ENCODE data around the gene LIMS2. TPM values are rescaled to one million over a fixed set of nuclear protein-coding genes. Genes with fewer than 3 reads are reported as not detected.

LIMS2 gene
- polyA plus RNA-seq, 2 of the 4 experiments (the other 2 are of a cell fraction), result 1.2 to 6.1 TPM

- POLR2A ChIA-PET, result interaction anchor here (0.6 kb wide), 1 partner anchor 9 kb away, joined by 3 read pairs; no protein-coding TSS in a partner anchor
These were observed 28.0 kb upstream of the LIMS2 start for GRCh38 chr2:127703282-127703681.

DNA sequence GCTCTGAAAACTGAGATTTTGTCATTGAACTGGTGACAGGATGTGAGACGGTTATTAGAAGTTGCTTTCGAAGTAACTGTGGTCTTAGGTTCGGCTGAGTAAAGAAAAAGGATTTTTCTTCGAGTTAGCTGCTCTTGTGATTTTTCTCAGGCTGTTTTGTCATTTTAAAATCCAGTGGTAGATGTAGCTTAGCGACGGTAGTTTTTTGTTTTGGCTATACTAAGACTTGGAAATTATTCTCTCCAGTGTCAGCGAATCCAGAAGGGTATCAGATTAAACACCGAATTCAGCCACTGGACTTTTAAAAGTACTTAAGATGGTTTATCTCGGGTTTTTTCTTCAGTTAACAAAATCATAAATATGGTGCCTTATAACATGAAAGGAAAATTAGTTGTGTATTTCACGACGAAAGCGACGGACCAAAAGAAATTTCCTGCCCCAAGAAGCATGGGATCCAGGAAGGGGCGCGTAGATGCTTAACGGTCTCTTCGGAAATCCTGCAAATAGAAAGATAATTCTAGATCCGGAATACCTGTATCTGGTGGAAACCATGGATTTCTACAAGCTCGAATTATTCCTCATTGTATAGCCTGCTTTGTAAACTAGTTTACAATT, 27.2 kb upstream of the LIMS2 start:
- no peak for ATAC-seq
- H3K9me3 ChIP-seq, result no peaks in the 10 kb centered on the region
- peak overlapping the region; percentile 71 for H3K4me3 ChIP-seq
- CTCF ChIA-PET, result interaction anchor here (1.2 to 1.7 kb wide), 5 partner anchors 9 to 112 kb away, joined by 3 to 7 read pairs (median 4); no protein-coding TSS in a partner anchor
- no peak for DNase-seq (ENCODE audit: low read depth in 1 of 2, low spot score in 1 of 2)
- H3K4me2 ChIP-seq, result peak overlapping the region; percentile 83
- H3K27ac ChIP-seq, result peak overlapping the region; percentile 96 to 99
- POLR2A ChIA-PET, result interaction anchor here (0.6 to 1.9 kb wide), 4 partner anchors 10 to 189 kb away, joined by 3 to 7 read pairs (median 4); no protein-coding TSS in a partner anchor
- H3K4me1 ChIP-seq, result peaks cover 26% of the 10 kb centered on the region
- WGBS (ENCODE audit: missing lambda C conversion rate), result 61% methylated on average over 19 of the region's 19 CpGs
- 0 out of 2 replicates have a peak, but pooled peaks have one; percentile 23 for TF ChIP-seq POLR2AphosphoS2 (conservative IDR thresholded peaks at IDR 0.05; ENCODE audit: low read length)
- TF ChIP-seq NPAS2 (CRISPR knock-in tag; IDR thresholded peaks at IDR 0.05; ENCODE audit: borderline replicate concordance), result no peak
- FAIRE-seq, result no peak

More at GRCh38 chr2:127703282-127703681, 28.0 kb upstream of the LIMS2 start:
- Histone ChIP-seq H3K9me3 (no peaks in the 10 kb centered on the region), H3K4me3 (no peak overlapping the region), H3K27ac (no peak overlapping the region), H3K4me2 (peak overlapping the region; percentile 83), H3K4me1 (peaks cover 26% of the 10 kb centered on the region)
- 95% methylated on average over 5 of the region's 5 CpGs for WGBS (ENCODE audit: missing lambda C conversion rate)
- DNase-seq (ENCODE audit: low read depth in 1 of 2, low spot score in 1 of 2) (no peak), FAIRE-seq (no peak), ATAC-seq (no peak)
- CTCF ChIA-PET, result interaction anchor here (1.2 to 3.3 kb wide), 5 partner anchors 7 to 112 kb away, joined by 3 to 13 read pairs (median 5); no protein-coding TSS in a partner anchor
- TF ChIP-seq BHLHE40 (IDR thresholded peaks at IDR 0.05; ENCODE audit: low read depth, low read length) (no peak), CHD2 (IDR thresholded peaks at IDR 0.05; ENCODE audit: low read length, partially characterized antibody) (no peak), TP53 (CRISPR knock-in tag; IDR thresholded peaks at IDR 0.05) (no peak), NPAS2 (CRISPR knock-in tag; IDR thresholded peaks at IDR 0.05; ENCODE audit: borderline replicate concordance) (no peak), ZFP36 (IDR thresholded peaks at IDR 0.05; ENCODE audit: borderline replicate concordance, partially characterized antibody) (no peak), POLR2AphosphoS2 (conservative IDR thresholded peaks at IDR 0.05; ENCODE audit: low read length) (no peak), CHD4 (IDR thresholded peaks at IDR 0.05; ENCODE audit: borderline replicate concordance) (no peak), HOXA7 (CRISPR knock-in tag; IDR thresholded peaks at IDR 0.05) (no peak), MAX (IDR thresholded peaks at IDR 0.05) (no peak), RARB (CRISPR knock-in tag; IDR thresholded peaks at IDR 0.05) (no peak), ESRRA (IDR thresholded peaks at IDR 0.05; ENCODE audit: borderline replicate concordance, low read length) (no peak), RFX5 (IDR thresholded peaks at IDR 0.05) (no peak)
- TF ChIP-seq, protein P1, sequence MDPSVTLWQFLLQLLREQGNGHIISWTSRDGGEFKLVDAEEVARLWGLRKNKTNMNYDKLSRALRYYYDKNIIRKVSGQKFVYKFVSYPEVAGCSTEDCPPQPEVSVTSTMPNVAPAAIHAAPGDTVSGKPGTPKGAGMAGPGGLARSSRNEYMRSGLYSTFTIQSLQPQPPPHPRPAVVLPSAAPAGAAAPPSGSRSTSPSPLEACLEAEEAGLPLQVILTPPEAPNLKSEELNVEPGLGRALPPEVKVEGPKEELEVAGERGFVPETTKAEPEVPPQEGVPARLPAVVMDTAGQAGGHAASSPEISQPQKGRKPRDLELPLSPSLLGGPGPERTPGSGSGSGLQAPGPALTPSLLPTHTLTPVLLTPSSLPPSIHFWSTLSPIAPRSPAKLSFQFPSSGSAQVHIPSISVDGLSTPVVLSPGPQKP (IDR thresholded peaks at IDR 0.05; ENCODE audit: low read depth, low read length), result no peak
- TF ChIP-seq, protein P2, sequence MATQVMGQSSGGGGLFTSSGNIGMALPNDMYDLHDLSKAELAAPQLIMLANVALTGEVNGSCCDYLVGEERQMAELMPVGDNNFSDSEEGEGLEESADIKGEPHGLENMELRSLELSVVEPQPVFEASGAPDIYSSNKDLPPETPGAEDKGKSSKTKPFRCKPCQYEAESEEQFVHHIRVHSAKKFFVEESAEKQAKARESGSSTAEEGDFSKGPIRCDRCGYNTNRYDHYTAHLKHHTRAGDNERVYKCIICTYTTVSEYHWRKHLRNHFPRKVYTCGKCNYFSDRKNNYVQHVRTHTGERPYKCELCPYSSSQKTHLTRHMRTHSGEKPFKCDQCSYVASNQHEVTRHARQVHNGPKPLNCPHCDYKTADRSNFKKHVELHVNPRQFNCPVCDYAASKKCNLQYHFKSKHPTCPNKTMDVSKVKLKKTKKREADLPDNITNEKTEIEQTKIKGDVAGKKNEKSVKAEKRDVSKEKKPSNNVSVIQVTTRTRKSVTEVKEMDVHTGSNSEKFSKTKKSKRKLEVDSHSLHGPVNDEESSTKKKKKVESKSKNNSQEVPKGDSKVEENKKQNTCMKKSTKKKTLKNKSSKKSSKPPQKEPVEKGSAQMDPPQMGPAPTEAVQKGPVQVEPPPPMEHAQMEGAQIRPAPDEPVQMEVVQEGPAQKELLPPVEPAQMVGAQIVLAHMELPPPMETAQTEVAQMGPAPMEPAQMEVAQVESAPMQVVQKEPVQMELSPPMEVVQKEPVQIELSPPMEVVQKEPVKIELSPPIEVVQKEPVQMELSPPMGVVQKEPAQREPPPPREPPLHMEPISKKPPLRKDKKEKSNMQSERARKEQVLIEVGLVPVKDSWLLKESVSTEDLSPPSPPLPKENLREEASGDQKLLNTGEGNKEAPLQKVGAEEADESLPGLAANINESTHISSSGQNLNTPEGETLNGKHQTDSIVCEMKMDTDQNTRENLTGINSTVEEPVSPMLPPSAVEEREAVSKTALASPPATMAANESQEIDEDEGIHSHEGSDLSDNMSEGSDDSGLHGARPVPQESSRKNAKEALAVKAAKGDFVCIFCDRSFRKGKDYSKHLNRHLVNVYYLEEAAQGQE (IDR thresholded peaks at IDR 0.05), result no peak
- TF ChIP-seq, protein P3, sequence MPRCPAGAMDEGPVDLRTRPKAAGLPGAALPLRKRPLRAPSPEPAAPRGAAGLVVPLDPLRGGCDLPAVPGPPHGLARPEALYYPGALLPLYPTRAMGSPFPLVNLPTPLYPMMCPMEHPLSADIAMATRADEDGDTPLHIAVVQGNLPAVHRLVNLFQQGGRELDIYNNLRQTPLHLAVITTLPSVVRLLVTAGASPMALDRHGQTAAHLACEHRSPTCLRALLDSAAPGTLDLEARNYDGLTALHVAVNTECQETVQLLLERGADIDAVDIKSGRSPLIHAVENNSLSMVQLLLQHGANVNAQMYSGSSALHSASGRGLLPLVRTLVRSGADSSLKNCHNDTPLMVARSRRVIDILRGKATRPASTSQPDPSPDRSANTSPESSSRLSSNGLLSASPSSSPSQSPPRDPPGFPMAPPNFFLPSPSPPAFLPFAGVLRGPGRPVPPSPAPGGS (IDR thresholded peaks at IDR 0.05), result no peak
- TF ChIP-seq, protein P4, sequence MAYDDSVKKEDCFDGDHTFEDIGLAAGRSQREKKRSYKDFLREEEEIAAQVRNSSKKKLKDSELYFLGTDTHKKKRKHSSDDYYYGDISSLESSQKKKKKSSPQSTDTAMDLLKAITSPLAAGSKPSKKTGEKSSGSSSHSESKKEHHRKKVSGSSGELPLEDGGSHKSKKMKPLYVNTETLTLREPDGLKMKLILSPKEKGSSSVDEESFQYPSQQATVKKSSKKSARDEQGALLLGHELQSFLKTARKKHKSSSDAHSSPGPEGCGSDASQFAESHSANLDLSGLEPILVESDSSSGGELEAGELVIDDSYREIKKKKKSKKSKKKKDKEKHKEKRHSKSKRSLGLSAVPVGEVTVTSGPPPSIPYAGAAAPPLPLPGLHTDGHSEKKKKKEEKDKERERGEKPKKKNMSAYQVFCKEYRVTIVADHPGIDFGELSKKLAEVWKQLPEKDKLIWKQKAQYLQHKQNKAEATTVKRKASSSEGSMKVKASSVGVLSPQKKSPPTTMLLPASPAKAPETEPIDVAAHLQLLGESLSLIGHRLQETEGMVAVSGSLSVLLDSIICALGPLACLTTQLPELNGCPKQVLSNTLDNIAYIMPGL (CRISPR knock-in tag; IDR thresholded peaks at IDR 0.05; ENCODE audit: borderline replicate concordance), result no peak
